SU-DHL-6 (cell line): Measurements from ENCODE around the gene C12orf75.
"Not testable (repeated sequence)": the region's sequence is repeated elsewhere in the genome, so short reads cannot be mapped to it uniquely, and the experiment has no call there.

ENCODE experiments used
- H2AFZ ChIP-seq: fragments of 200-600 bp; sonication (generic); 2 replicates; pipeline ENCODE4 v1.6.1; 2014; ENCODE audit warnings: low read depth, mild to moderate bottlenecking, moderate library complexity, mixed read lengths, antibody characterized with exemption, low read length; ENCODE audit not compliant: severe bottlenecking
- H3F3A ChIP-seq: fragments of 200-600 bp; shearing (Covaris generic); 2 replicates; pipeline ENCODE4 v1.6.0; 2016; ENCODE audit warnings: antibody characterized with exemption, mild to moderate bottlenecking; ENCODE audit not compliant: insufficient read depth
- H3K27ac ChIP-seq: fragments of 200-600 bp; sonication (generic); 2 replicates; pipeline ENCODE4 v1.5.1; 2016; ENCODE audit warnings: low read depth, mild to moderate bottlenecking, low read length, moderate library complexity, mixed read lengths
- H3K27me3 ChIP-seq: fragments of 200-600 bp; sonication (generic), shearing (Covaris generic); 2 replicates; pipeline ENCODE4 v1.6.0; 2014; ENCODE audit warnings: mild to moderate bottlenecking, low read length
- H3K36me3 ChIP-seq: fragments of 200-600 bp; sonication (generic); 2 replicates; pipeline ENCODE4 v1.6.1; 2014; ENCODE audit warnings: mild to moderate bottlenecking, low read length, mixed read lengths
- H3K4me2 ChIP-seq: fragments of 300-600, 200-600 bp; shearing (Covaris generic), sonication (generic); 2 replicates; pipeline ENCODE4 v1.6.0; 2014; ENCODE audit warnings: low read length, low read depth, mild to moderate bottlenecking; ENCODE audit not compliant: poor library complexity, severe bottlenecking
- H3K4me3 ChIP-seq: fragments of 200-600 bp; sonication (generic); 2 replicates; pipeline ENCODE4 v1.5.1; 2014; ENCODE audit warnings: antibody characterized with exemption, low read length, mild to moderate bottlenecking, mixed read lengths; ENCODE audit not compliant: insufficient read depth, poor library complexity, severe bottlenecking
- H3K79me2 ChIP-seq: fragments of 200-600 bp; sonication (generic); 2 replicates; pipeline ENCODE4 v1.6.1; 2014; ENCODE audit warnings: mild to moderate bottlenecking, low read length, moderate library complexity; ENCODE audit not compliant: insufficient read depth
- H3K9ac ChIP-seq: fragments of 200-600 bp; sonication (generic); 2 replicates; pipeline ENCODE4 v1.7.0; 2014; ENCODE audit warnings: mild to moderate bottlenecking, low read length
- H3K9me2 ChIP-seq: fragments of 200-600 bp; sonication (generic); replicated peaks from 2 replicates; pipeline ENCODE4 v1.6.1; 2014; ENCODE audit warnings: low read length; ENCODE audit not compliant: insufficient read depth
- H3K9me3 ChIP-seq: fragments of 200-600 bp; sonication (generic); 2 replicates; pipeline ENCODE4 v1.6.1; 2014; ENCODE audit warnings: low read length, mixed read lengths; ENCODE audit not compliant: insufficient read depth
- H4K20me1 ChIP-seq: fragments of 200-600 bp; sonication (generic); 2 replicates; pipeline ENCODE4 v1.6.1; 2014; ENCODE audit warnings: low read depth, mild to moderate bottlenecking, antibody characterized with exemption, low read length, moderate library complexity, mixed read lengths
- EZH2phosphoT487 ChIP-seq: fragments of 200-600 bp; sonication (generic), shearing (Covaris generic); conservative IDR thresholded peaks from 2 replicates; pipeline ENCODE4 v1.6.1; 2018; ENCODE audit warnings: mild to moderate bottlenecking, antibody characterized with exemption, low read length, moderate library complexity, mixed read lengths
- TF ChIP-seq, protein P1 (sequence below): fragments of 200-600 bp; sonication (generic); IDR thresholded peaks from one replicate; pipeline ENCODE4 v1.5.1; 2017; ENCODE audit warnings: antibody characterized with exemption, mild to moderate bottlenecking, low read length, moderate library complexity; ENCODE audit not compliant: insufficient read depth, poor library complexity, severe bottlenecking

C12orf75 gene

DNA sequence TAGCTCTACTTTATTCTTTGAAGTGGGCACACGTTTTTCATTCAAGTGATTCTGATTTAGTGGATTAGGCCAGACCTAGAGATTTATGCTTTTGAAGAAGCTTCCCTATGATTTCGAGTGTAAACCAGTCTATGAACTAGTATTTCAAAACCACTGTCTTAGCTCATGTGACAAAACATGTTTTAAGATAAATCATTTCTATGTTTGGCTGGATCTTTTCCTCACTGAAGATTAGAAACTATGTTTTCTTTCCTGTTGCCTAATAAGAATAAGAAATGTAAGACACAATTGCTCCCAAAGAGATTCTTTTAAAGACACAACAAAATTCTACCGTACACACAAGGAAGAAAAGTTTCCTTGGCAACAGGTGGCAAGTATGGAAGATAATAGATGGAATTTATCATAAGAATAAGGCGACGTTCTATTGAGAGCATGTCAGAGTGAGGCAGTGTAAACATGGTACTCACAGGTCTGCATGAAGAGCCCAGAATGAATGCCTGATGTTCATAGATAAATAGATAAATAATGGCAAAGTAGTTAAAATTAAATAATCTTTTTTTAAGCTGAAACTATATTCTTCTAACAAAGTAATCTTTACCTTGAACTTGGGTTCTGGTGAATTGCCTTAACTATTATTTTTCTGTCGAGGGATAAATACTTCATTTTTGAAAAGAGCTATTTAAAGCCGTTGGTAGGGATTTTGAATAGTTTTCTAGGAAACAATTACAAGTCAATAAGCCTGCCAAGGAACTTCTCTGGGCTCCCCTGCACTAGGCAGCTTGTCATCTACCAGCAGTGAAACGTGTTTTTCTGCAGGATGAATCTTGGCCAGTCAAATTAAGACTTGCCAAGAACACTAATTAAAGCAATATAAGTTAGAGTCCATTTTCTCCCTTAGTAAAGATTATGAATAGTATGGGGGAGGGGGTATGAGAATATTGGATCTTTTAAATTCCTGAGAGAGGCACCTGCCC, 34.1 kb upstream of the C12orf75 start:
- H3K27ac ChIP-seq: no peak overlapping the region
- H3K4me3 ChIP-seq: no peak overlapping the region
- H3K36me3 ChIP-seq: no peaks in the 10 kb centered on the region
- TF ChIP-seq, protein P1, sequence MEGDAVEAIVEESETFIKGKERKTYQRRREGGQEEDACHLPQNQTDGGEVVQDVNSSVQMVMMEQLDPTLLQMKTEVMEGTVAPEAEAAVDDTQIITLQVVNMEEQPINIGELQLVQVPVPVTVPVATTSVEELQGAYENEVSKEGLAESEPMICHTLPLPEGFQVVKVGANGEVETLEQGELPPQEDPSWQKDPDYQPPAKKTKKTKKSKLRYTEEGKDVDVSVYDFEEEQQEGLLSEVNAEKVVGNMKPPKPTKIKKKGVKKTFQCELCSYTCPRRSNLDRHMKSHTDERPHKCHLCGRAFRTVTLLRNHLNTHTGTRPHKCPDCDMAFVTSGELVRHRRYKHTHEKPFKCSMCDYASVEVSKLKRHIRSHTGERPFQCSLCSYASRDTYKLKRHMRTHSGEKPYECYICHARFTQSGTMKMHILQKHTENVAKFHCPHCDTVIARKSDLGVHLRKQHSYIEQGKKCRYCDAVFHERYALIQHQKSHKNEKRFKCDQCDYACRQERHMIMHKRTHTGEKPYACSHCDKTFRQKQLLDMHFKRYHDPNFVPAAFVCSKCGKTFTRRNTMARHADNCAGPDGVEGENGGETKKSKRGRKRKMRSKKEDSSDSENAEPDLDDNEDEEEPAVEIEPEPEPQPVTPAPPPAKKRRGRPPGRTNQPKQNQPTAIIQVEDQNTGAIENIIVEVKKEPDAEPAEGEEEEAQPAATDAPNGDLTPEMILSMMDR: no peak
- TF ChIP-seq EZH2phosphoT487: no peak
- no peaks in the 10 kb centered on the region for H3F3A ChIP-seq
- H4K20me1 ChIP-seq: no peaks in the 10 kb centered on the region
- peaks cover 7% of the 10 kb centered on the region; the same call in 1 of the 2 replicates for H3K9me3 ChIP-seq
- H3K4me2 ChIP-seq: no peak overlapping the region
- no peaks in the 10 kb centered on the region for H3K9me2 ChIP-seq
- H3K27me3 ChIP-seq: no peaks in the 10 kb centered on the region
- no peaks in the 10 kb centered on the region for H3K79me2 ChIP-seq
- H3K9ac ChIP-seq: no peak overlapping the region
- no peak overlapping the region for H2AFZ ChIP-seq

DNA sequence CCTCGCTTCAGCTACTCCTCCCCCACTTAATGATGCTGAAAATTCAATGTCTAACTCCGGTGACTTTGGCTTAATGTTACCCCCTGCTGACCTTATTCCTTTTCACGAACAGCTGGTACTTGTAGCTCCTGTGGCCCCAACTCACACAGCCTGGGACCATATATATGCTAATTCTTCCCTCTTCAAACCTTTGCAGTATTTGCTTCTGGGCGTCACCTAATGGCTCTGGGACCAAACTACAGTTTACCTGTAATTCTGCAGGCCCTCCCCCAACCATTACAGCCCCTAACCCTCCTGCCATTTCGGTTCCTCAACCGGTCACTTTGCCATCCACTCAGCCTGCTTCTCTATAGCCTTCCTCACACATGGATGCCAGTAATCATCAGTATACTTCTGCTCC, 29.6 kb upstream of the C12orf75 start:
- Histone ChIP-seq H3K27me3 (no peaks in the 10 kb centered on the region), H3F3A (no peaks in the 10 kb centered on the region), H3K4me3 (no peak overlapping the region), H3K79me2 (no peaks in the 10 kb centered on the region), H3K27ac (no peak overlapping the region), H3K9ac (no peak overlapping the region), H3K9me3 (peaks cover 7% of the 10 kb centered on the region; the same call in 1 of the 2 replicates), H3K36me3 (no peaks in the 10 kb centered on the region), H2AFZ (no peak overlapping the region), H3K9me2 (no peaks in the 10 kb centered on the region), H4K20me1 (no peaks in the 10 kb centered on the region), H3K4me2 (no peak overlapping the region)
- TF ChIP-seq, protein P1: no peak
- TF ChIP-seq EZH2phosphoT487: no peak

DNA sequence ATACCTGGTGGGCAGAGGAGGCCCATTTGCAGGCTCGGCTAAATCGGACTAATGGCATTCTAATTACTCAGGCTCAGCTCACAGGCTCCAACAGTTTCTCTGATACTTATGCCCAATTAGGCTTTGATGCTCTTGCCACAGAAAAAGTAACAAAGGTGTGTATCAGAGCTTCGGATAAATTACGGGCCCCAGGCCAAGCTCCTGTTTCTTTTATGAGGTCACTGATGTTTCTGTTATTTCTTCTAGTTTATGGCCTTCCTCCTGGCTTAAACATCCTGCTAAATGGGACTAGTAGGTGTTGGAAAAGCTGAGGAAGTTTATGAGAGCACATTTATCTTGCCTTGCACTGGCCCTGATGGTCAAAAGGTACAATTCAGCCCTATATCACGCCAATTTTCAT, 28.8 kb upstream of the C12orf75 start:
- TF ChIP-seq EZH2phosphoT487: no peak
- Histone ChIP-seq H3K9me2 (no peaks in the 10 kb centered on the region), H3F3A (no peaks in the 10 kb centered on the region), H3K4me2 (no peak overlapping the region), H3K36me3 (no peaks in the 10 kb centered on the region), H3K27ac (no peak overlapping the region), H3K9ac (no peak overlapping the region), H4K20me1 (no peaks in the 10 kb centered on the region), H2AFZ (no peak overlapping the region), H3K27me3 (no peaks in the 10 kb centered on the region), H3K4me3 (no peak overlapping the region), H3K9me3 (peaks cover 7% of the 10 kb centered on the region; the same call in 1 of the 2 replicates), H3K79me2 (no peaks in the 10 kb centered on the region)

DNA sequence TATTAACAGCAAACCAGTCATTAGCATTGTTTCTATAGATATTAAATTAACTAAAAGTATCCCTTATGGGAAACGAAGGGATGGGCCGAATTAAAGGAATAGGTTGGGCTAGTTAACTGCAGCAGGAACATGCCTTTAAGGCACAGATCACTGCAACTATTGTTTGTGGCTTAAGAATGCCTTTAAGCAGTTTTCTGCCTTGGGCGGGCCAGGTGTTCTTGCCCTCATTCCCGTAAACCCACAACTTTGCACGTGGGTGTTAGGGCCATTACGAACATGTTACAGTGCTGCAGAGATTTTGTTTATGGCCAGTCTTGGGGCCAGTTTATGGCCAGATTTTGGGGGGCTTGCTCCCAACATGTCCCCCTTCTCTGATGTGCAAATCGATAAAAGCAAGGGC, 27.5 kb upstream of the C12orf75 start:
- H3K36me3 ChIP-seq, H3K4me3 ChIP-seq, H3K9ac ChIP-seq, H4K20me1 ChIP-seq, H3K4me2 ChIP-seq, H3K27me3 ChIP-seq, H3K27ac ChIP-seq, H3K9me2 ChIP-seq, H2AFZ ChIP-seq, H3F3A ChIP-seq, H3K79me2 ChIP-seq, H3K9me3 ChIP-seq: not testable (repeated sequence)

DNA sequence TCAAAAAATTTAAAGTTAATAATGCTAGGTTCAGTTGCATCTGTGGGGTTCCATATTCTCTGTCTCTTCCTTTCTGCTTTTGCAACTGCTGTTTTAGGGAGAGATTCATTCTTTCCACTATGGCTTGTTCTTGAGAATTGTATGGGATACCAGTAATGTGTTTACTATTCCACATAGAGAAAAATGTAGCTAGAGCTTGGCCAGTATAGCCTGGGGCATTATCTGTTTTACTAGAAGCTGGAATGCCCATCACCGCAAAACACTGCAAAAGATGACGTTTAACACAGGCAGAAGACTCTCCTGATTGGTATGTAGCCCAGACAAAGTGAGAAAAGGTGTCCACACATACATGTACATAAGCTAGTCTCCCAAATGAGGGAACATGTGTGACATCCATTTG, 25.9 kb upstream of the C12orf75 start:
- H3K27me3 ChIP-seq, H3K9me2 ChIP-seq, H3K9ac ChIP-seq, H3K79me2 ChIP-seq, H3K27ac ChIP-seq, H3K9me3 ChIP-seq, H4K20me1 ChIP-seq, H3K4me2 ChIP-seq, H3F3A ChIP-seq, H3K36me3 ChIP-seq, H3K4me3 ChIP-seq, H2AFZ ChIP-seq: not testable (repeated sequence)

DNA sequence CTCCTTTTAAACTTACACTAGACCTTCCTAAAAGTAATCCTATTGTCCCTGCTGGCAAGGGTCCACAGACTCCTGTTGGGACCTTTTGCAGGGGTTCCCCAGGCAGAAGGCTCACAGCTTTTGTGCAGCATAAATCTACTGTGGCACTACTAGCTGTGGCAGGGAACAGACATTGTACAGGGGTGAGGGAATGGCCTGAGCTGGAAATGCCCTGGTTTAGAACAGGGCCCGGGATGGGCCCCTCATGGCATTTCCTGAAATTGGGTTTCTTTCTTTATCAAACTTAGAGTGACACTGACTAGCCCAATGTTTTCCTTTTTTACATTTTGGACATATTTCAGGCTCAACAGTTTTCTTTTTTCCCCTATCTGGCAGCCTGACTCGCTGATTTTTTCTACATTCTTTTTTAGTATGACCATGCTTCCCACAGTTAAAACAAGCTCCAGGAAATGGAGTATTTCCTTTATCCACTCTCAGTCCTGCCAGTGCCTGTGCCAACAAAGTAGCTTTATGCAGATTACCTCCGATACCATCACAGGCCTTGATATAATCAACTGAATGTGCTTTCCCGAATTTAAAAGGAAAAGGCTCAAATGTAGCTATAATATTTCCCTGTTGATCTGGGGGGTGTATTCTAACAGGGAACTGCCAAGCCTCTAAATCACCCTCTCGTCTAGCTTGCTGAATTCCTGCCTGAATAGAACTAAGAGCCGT, 22.7 kb upstream of the C12orf75 start:
- not testable (repeated sequence) for H3K9me3 ChIP-seq, H3K4me3 ChIP-seq, H3K4me2 ChIP-seq, H3K9me2 ChIP-seq, H3K27me3 ChIP-seq, H2AFZ ChIP-seq, H3K9ac ChIP-seq, H3K36me3 ChIP-seq, H3K27ac ChIP-seq, H4K20me1 ChIP-seq, H3K79me2 ChIP-seq, H3F3A ChIP-seq
